ENCODE data around the gene ROBO1.
"Not testable (repeated sequence)": the region's sequence is repeated elsewhere in the genome, so short reads cannot be mapped to it uniquely, and the experiment has no call there.

ROBO1 gene

GRCh38 chr3:79543218-79543982 is 224.4 kb downstream of the ROBO1 start:
- DNase-seq, result no peak

GRCh38 chr3:79534727-79535126 is 233.1 kb downstream of the ROBO1 start:
- DNase-seq, result no peak

GRCh38 chr3:79531566-79532295 is 236.1 kb downstream of the ROBO1 start:
- no peak for DNase-seq

GRCh38 chr3:79521221-79521848 is 246.5 kb downstream of the ROBO1 start:
- peak; percentile 72 for DNase-seq

GRCh38 chr3:79517766-79518413 is 249.9 kb downstream of the ROBO1 start:
- DNase-seq, result peak; percentile 16

GRCh38 chr3:79516795-79517194 is 251.0 kb downstream of the ROBO1 start:
- DNase-seq, result no peak

- no peak for DNase-seq
Observed at GRCh38 chr3:79515072-79515471, 252.7 kb downstream of the ROBO1 start.

GRCh38 chr3:79514069-79514468 is 253.7 kb downstream of the ROBO1 start:
- DNase-seq, result no peak

- DNase-seq, result no peak
Observed at GRCh38 chr3:79506751-79507150, 261.0 kb downstream of the ROBO1 start.

- DNase-seq, result not testable (repeated sequence)
Observed at GRCh38 chr3:79502216-79502681, 265.5 kb downstream of the ROBO1 start.

GRCh38 chr3:79497447-79498111 is 270.2 kb downstream of the ROBO1 start:
- no peak for DNase-seq

- DNase-seq, result no peak
Observed at GRCh38 chr3:79491029-79491641, 276.7 kb downstream of the ROBO1 start.

GRCh38 chr3:79490165-79491028 is 277.4 kb downstream of the ROBO1 start:
- DNase-seq, result no peak

GRCh38 chr3:79488407-79488806 is 279.4 kb downstream of the ROBO1 start:
- DNase-seq, result no peak

- DNase-seq, result no peak
Observed at GRCh38 chr3:79480746-79481145, 287.1 kb downstream of the ROBO1 start.

GRCh38 chr3:79478620-79479019 is 289.2 kb downstream of the ROBO1 start:
- DNase-seq, result no peak

GRCh38 chr3:79477242-79477641 is 290.6 kb downstream of the ROBO1 start:
- no peak for DNase-seq

- DNase-seq, result no peak
Observed at GRCh38 chr3:79473993-79474392, 293.8 kb downstream of the ROBO1 start.

- no peak for DNase-seq
Observed at GRCh38 chr3:79467721-79468120, 300.1 kb downstream of the ROBO1 start.

- no peak for DNase-seq
Observed at GRCh38 chr3:79461129-79461792, 306.5 kb downstream of the ROBO1 start.

- no peak for DNase-seq
Observed at GRCh38 chr3:79453600-79453999, 314.2 kb downstream of the ROBO1 start.
